NCI-H460 (cell line): ENCODE measurements around the gene FAM184B. TPM values are rescaled to one million over a fixed set of nuclear protein-coding genes. Genes with fewer than 3 reads are reported as not detected.
"Not testable (repeated sequence)": the region's sequence is repeated elsewhere in the genome, so short reads cannot be mapped to it uniquely, and the experiment has no call there.

ENCODE experiments used
- DNase-seq: peaks from one replicate; pipeline ENCODE4 v3.0.0-alpha.2; 2016; ENCODE audit warnings: low read depth; ENCODE audit errors: extremely low read depth
- total RNA-seq: library from RNA; depleted of rRNA; stranded (reverse); fragments of >200 nt; shearing (Covaris generic); gene quantifications from 2 replicates; pipeline ENCODE4 v1.2.3, GENCODE V29; 2014

Gene FAM184B
- total RNA-seq, 1 experiment from 2014 or later: 0.02 TPM

GRCh38 chr4:17721496-17722355, 59.7 kb downstream of the FAM184B start:
- no peak for DNase-seq

GRCh38 chr4:17719106-17719505, 62.3 kb downstream of the FAM184B start:
- no peak for DNase-seq

GRCh38 chr4:17718471-17718870, 63.0 kb downstream of the FAM184B start:
- DNase-seq: no peak

GRCh38 chr4:17717301-17717700, 64.1 kb downstream of the FAM184B start:
- no peak for DNase-seq

- DNase-seq: no peak
These were observed 65.9 kb downstream of the FAM184B start for GRCh38 chr4:17715511-17715910.

- DNase-seq: no peak
These were observed 67.6 kb downstream of the FAM184B start for GRCh38 chr4:17713779-17714178.

GRCh38 chr4:17712166-17712565, 69.3 kb downstream of the FAM184B start:
- no peak for DNase-seq

GRCh38 chr4:17711206-17711605, 70.2 kb downstream of the FAM184B start:
- not testable (repeated sequence) for DNase-seq

GRCh38 chr4:17709763-17710068, 71.7 kb downstream of the FAM184B start:
- no peak for DNase-seq

- DNase-seq: no peak
These were observed 72.2 kb downstream of the FAM184B start for GRCh38 chr4:17708992-17709762.

GRCh38 chr4:17707671-17708070, 73.8 kb downstream of the FAM184B start:
- DNase-seq: no peak

GRCh38 chr4:17705107-17705506, 76.3 kb downstream of the FAM184B start:
- no peak for DNase-seq

- no peak for DNase-seq
These were observed 77.3 kb downstream of the FAM184B start for GRCh38 chr4:17704020-17704650.

GRCh38 chr4:17702641-17703040, 78.8 kb downstream of the FAM184B start:
- no peak for DNase-seq

GRCh38 chr4:17701882-17702281, 79.5 kb downstream of the FAM184B start:
- DNase-seq: no peak

GRCh38 chr4:17701138-17701839, 80.1 kb downstream of the FAM184B start:
- no peak for DNase-seq

- no peak for DNase-seq
These were observed 82.0 kb downstream of the FAM184B start for GRCh38 chr4:17699380-17699779.

GRCh38 chr4:17698116-17698515, 83.3 kb downstream of the FAM184B start:
- DNase-seq: no peak

- no peak for DNase-seq
These were observed 86.1 kb downstream of the FAM184B start for GRCh38 chr4:17695341-17695740.

- no peak for DNase-seq
These were observed 86.9 kb downstream of the FAM184B start for GRCh38 chr4:17694552-17694951.

- no peak for DNase-seq
These were observed 90.5 kb downstream of the FAM184B start for GRCh38 chr4:17690898-17691297.
